HepG2 (cell line): Measurements from ENCODE around the gene CITED2. TPM values are rescaled to one million over a fixed set of nuclear protein-coding genes. Genes with fewer than 3 reads are reported as not detected.
A peak's percentile ranks its signal among the peaks of the same experiment; 100 is the strongest.

ENCODE experiments used
- CREM ChIP-seq, 2 experiments: sonication (generic) in 1 of 2; formaldehyde crosslinking in 1 of 2; IDR thresholded peaks; 2 replicates each; pipeline versions ENCODE4 v1.4.0 to v1.6.1; 2016 to 2020; ENCODE audit warnings: antibody characterized with exemption in 1 of 2, mild to moderate bottlenecking in 1 of 2, missing genetic modification reagents in 1 of 2
- GATAD2A ChIP-seq: IDR thresholded peaks from 2 replicates; pipeline ENCODE4 v1.6.1; 2016
- KLF16 ChIP-seq, 2 experiments: sonication (generic) in 1 of 2; formaldehyde crosslinking in 1 of 2; IDR thresholded peaks; 2 replicates each; pipeline versions ENCODE4 v1.6.1 to v1.8.0; 2016 to 2023; ENCODE audit warnings: missing genetic modification reagents in 2 of 2, missing compliant biosample characterization in 1 of 2
- MEIS1 ChIP-seq: sonication (generic); formaldehyde crosslinking; IDR thresholded peaks from 2 replicates; pipeline ENCODE4 v1.9.0; 2021; ENCODE audit warnings: mild to moderate bottlenecking, missing genetic modification reagents, moderate library complexity, borderline replicate concordance
- POLR2G ChIP-seq: fragments of 200-400 bp; formaldehyde crosslinking; IDR thresholded peaks from 2 replicates; pipeline ENCODE4 v1.6.1; 2018; ENCODE audit warnings: mild to moderate bottlenecking, low read depth, low read length, moderate library complexity
- RBAK ChIP-seq: sonication (generic); formaldehyde crosslinking; IDR thresholded peaks from 2 replicates; pipeline ENCODE4 v1.5.1; 2020; ENCODE audit warnings: mild to moderate bottlenecking, missing genetic modification reagents
- SMYD3 ChIP-seq: sonication (generic); formaldehyde crosslinking; IDR thresholded peaks from 2 replicates; pipeline ENCODE4 v1.8.1; 2023; ENCODE audit warnings: mild to moderate bottlenecking, missing genetic modification reagents
- TBX2 ChIP-seq: sonication (generic); formaldehyde crosslinking; IDR thresholded peaks from 2 replicates; pipeline ENCODE4 v1.5.0; 2020; ENCODE audit warnings: missing genetic modification reagents, mild to moderate bottlenecking, borderline replicate concordance
- ZMYM3 ChIP-seq: sonication (generic); formaldehyde crosslinking; IDR thresholded peaks from 2 replicates; pipeline ENCODE4 v1.5.1; 2020; ENCODE audit warnings: mild to moderate bottlenecking, missing genetic modification reagents
- ZNF331 ChIP-seq: sonication (generic); formaldehyde crosslinking; IDR thresholded peaks from 2 replicates; pipeline ENCODE4 v1.4.0; 2020; ENCODE audit warnings: missing genetic modification reagents
- ZNF598 ChIP-seq: sonication (generic); formaldehyde crosslinking; IDR thresholded peaks from 2 replicates; pipeline ENCODE4 v1.5.1; 2020; ENCODE audit warnings: mild to moderate bottlenecking, missing genetic modification reagents, borderline replicate concordance
- ZNF616 ChIP-seq: sonication (generic); formaldehyde crosslinking; IDR thresholded peaks from 2 replicates; pipeline ENCODE4 v1.5.0; 2020; ENCODE audit warnings: low read depth, mild to moderate bottlenecking, missing genetic modification reagents
- ZNF891 ChIP-seq: sonication (generic); formaldehyde crosslinking; IDR thresholded peaks from 2 replicates; pipeline ENCODE4 v1.5.0; 2020; ENCODE audit warnings: mild to moderate bottlenecking, missing genetic modification reagents
- polyA plus RNA-seq, 8 experiments: library from polyadenylated mRNA; depleted of rRNA in 3 of 8; stranded (reverse) in 7 of 8; unstranded in 1 of 8; fragments of >200 nt; fragmentation: Illumina TruSeq in 4 of 8; extraction: Trizol in 4 of 8; gene quantifications; 2 replicates each; pipeline versions ENCODE4 v1.2.1 to v1.2.3, GENCODE V29; 2011 to 2016; ENCODE audit warnings: low read depth in 4 of 8, missing spikeins in 1 of 8, mixed read lengths in 1 of 8; ENCODE audit not compliant: insufficient read depth in 1 of 8
- total RNA-seq, 5 experiments: library from RNA; depleted of rRNA; stranded (reverse); fragments of >200 nt; fragmentation: Illumina TruSeq; extraction: Trizol; gene quantifications; 2 replicates each; pipeline ENCODE4 v1.2.3, GENCODE V29; 2016; ENCODE audit warnings: low read depth in 1 of 5
- TF ChIP-seq, protein P1 (sequence below): sonication (generic); formaldehyde crosslinking; IDR thresholded peaks from 2 replicates; pipeline ENCODE4 v1.5.1; 2020; ENCODE audit warnings: mild to moderate bottlenecking, missing genetic modification reagents, moderate library complexity
- TF ChIP-seq, protein P2 (sequence below): sonication (generic); formaldehyde crosslinking; IDR thresholded peaks from 2 replicates; pipeline ENCODE4 v1.5.1; 2020; ENCODE audit warnings: mild to moderate bottlenecking, missing genetic modification reagents, borderline replicate concordance
- TF ChIP-seq, protein P3 (sequence below): IDR thresholded peaks from 2 replicates; pipeline ENCODE4 v1.6.1; 2016; ENCODE audit warnings: control low read depth
- TF ChIP-seq, protein P4 (sequence below): IDR thresholded peaks from 2 replicates; pipeline ENCODE4 v1.6.1; 2016; ENCODE audit warnings: missing biosample characterization, missing genetic modification reagents, low read depth

Gene CITED2
- total and polyA plus RNA-seq, 2 of the 13 experiments (the other 11 are each of a cell fraction or from before 2014, with no cell fraction given): 17.6 to 57.2 TPM

DNA sequence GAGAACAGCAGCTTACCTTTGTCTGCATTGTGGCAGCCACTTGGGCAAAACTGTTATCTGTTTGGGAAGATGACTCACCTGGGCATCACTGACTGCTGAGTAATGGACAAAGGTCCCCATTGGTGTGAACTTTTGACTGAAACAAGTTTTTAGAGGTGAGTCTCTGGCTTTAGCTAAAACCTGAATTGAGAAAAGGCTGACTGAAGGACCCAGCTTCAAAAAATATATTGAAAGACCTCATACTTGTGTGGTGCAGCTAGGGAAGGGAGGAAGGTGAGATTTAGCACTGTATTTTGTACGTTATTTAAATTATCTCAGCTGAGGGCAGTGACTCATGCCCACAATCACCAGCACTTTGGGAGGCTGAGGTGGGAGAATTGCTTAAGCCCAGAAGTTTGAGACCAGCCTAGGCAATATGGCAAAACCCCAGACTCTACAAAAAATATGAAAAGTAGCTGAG, 4.5 kb upstream of the CITED2 start (continued):
- TF ChIP-seq, protein P1, sequence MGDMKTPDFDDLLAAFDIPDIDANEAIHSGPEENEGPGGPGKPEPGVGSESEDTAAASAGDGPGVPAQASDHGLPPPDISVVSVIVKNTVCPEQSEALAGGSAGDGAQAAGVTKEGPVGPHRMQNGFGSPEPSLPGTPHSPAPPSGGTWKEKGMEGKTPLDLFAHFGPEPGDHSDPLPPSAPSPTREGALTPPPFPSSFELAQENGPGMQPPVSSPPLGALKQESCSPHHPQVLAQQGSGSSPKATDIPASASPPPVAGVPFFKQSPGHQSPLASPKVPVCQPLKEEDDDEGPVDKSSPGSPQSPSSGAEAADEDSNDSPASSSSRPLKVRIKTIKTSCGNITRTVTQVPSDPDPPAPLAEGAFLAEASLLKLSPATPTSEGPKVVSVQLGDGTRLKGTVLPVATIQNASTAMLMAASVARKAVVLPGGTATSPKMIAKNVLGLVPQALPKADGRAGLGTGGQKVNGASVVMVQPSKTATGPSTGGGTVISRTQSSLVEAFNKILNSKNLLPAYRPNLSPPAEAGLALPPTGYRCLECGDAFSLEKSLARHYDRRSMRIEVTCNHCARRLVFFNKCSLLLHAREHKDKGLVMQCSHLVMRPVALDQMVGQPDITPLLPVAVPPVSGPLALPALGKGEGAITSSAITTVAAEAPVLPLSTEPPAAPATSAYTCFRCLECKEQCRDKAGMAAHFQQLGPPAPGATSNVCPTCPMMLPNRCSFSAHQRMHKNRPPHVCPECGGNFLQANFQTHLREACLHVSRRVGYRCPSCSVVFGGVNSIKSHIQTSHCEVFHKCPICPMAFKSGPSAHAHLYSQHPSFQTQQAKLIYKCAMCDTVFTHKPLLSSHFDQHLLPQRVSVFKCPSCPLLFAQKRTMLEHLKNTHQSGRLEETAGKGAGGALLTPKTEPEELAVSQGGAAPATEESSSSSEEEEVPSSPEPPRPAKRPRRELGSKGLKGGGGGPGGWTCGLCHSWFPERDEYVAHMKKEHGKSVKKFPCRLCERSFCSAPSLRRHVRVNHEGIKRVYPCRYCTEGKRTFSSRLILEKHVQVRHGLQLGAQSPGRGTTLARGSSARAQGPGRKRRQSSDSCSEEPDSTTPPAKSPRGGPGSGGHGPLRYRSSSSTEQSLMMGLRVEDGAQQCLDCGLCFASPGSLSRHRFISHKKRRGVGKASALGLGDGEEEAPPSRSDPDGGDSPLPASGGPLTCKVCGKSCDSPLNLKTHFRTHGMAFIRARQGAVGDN (CRISPR knock-in tag): no peak
- TF ChIP-seq SMYD3 (CRISPR knock-in tag): no peak
- TF ChIP-seq ZNF598 (CRISPR knock-in tag): no peak
- TF ChIP-seq, protein P2, sequence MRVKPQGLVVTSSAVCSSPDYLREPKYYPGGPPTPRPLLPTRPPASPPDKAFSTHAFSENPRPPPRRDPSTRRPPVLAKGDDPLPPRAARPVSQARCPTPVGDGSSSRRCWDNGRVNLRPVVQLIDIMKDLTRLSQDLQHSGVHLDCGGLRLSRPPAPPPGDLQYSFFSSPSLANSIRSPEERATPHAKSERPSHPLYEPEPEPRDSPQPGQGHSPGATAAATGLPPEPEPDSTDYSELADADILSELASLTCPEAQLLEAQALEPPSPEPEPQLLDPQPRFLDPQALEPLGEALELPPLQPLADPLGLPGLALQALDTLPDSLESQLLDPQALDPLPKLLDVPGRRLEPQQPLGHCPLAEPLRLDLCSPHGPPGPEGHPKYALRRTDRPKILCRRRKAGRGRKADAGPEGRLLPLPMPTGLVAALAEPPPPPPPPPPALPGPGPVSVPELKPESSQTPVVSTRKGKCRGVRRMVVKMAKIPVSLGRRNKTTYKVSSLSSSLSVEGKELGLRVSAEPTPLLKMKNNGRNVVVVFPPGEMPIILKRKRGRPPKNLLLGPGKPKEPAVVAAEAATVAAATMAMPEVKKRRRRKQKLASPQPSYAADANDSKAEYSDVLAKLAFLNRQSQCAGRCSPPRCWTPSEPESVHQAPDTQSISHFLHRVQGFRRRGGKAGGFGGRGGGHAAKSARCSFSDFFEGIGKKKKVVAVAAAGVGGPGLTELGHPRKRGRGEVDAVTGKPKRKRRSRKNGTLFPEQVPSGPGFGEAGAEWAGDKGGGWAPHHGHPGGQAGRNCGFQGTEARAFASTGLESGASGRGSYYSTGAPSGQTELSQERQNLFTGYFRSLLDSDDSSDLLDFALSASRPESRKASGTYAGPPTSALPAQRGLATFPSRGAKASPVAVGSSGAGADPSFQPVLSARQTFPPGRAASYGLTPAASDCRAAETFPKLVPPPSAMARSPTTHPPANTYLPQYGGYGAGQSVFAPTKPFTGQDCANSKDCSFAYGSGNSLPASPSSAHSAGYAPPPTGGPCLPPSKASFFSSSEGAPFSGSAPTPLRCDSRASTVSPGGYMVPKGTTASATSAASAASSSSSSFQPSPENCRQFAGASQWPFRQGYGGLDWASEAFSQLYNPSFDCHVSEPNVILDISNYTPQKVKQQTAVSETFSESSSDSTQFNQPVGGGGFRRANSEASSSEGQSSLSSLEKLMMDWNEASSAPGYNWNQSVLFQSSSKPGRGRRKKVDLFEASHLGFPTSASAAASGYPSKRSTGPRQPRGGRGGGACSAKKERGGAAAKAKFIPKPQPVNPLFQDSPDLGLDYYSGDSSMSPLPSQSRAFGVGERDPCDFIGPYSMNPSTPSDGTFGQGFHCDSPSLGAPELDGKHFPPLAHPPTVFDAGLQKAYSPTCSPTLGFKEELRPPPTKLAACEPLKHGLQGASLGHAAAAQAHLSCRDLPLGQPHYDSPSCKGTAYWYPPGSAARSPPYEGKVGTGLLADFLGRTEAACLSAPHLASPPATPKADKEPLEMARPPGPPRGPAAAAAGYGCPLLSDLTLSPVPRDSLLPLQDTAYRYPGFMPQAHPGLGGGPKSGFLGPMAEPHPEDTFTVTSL (CRISPR knock-in tag): peak; percentile 81; the same call in 1 of the 2 replicates
- no peak for TF ChIP-seq ZNF616 (CRISPR knock-in tag)
- TF ChIP-seq KLF16 (CRISPR knock-in tag; IDR thresholded peaks at IDR 0.05): no peak
- peak; percentile 77; the same call in 1 of the 2 replicates for TF ChIP-seq TBX2 (CRISPR knock-in tag)
- TF ChIP-seq ZNF891: no peak
- TF ChIP-seq RBAK (CRISPR knock-in tag): no peak
- 0 out of 2 replicates have a peak, but pooled peaks have one; percentile 17 for TF ChIP-seq CREM (IDR thresholded peaks at IDR 0.05)
- no peak for TF ChIP-seq CREM (CRISPR knock-in tag; IDR thresholded peaks at IDR 0.05)
- TF ChIP-seq POLR2G: no peak
- TF ChIP-seq, protein P3, sequence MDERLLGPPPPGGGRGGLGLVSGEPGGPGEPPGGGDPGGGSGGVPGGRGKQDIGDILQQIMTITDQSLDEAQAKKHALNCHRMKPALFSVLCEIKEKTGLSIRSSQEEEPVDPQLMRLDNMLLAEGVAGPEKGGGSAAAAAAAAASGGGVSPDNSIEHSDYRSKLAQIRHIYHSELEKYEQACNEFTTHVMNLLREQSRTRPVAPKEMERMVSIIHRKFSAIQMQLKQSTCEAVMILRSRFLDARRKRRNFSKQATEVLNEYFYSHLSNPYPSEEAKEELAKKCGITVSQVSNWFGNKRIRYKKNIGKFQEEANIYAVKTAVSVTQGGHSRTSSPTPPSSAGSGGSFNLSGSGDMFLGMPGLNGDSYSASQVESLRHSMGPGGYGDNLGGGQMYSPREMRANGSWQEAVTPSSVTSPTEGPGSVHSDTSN: no peak
- peak; percentile 61 for TF ChIP-seq GATAD2A (CRISPR knock-in tag)
- TF ChIP-seq, protein P4, sequence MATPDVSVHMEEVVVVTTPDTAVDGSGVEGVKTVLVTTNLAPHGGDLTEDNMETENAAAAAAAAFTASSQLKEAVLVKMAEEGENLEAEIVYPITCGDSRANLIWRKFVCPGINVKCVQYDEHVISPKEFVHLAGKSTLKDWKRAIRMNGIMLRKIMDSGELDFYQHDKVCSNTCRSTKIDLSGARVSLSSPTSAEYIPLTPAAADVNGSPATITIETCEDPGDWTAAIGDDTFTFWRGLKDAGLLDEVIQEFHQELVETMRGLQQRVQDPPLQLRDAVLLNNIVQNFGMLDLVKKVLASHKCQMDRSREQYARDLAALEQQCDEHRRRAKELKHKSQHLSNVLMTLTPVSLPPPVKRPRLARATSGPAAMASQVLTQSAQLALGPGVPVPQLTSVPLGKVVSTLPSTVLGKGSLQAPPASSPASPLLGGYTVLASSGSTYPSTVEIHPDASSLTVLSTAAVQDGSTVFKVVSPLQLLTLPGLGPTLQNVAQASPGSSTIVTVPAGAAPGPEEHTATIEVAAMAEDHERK (CRISPR knock-in tag): no peak
- TF ChIP-seq MEIS1 (CRISPR knock-in tag): no peak
- 0 out of 2 replicates have a peak, but pooled peaks have one; percentile 11 for TF ChIP-seq ZNF331 (CRISPR knock-in tag)
- no peak for TF ChIP-seq ZMYM3
